GM23338 (cell line): Measurements from ENCODE around the gene CFAP58. TPM values are rescaled to one million over a fixed set of nuclear protein-coding genes. Genes with fewer than 3 reads are reported as not detected.

ENCODE experiments used
- ATAC-seq: fragments of 200-7000 bp; cut with Tn5 transposase; 3 replicates; pipeline ENCODE4 v1.9.1; 2020
- DNase-seq: peaks from one replicate; pipeline ENCODE4 v3.0.0-alpha.2; 2015; ENCODE audit warnings: low spot score
- H2AFZ ChIP-seq: fragments of 200-600 bp; sonication (generic); 2 replicates; pipeline ENCODE4 v1.8.0; 2016; ENCODE audit warnings: antibody characterized with exemption, mild to moderate bottlenecking, moderate library complexity
- H3F3A ChIP-seq: fragments of 200-600 bp; sonication (generic); replicated peaks from 2 replicates; pipeline ENCODE4 v1.8.0; 2017; ENCODE audit warnings: antibody characterized with exemption, mixed run types, low read depth
- H3K27ac ChIP-seq: fragments of 200-600 bp; sonication (generic); 2 replicates; pipeline ENCODE4 v1.6.1; 2016; ENCODE audit warnings: low read depth
- H3K27me3 ChIP-seq: fragments of 200-600 bp; sonication (generic); 2 replicates; pipeline ENCODE4 v1.8.0; 2016; ENCODE audit warnings: mild to moderate bottlenecking, mixed run types, moderate library complexity; ENCODE audit not compliant: insufficient read depth
- H3K36me3 ChIP-seq: fragments of 200-600 bp; sonication (generic); 2 replicates; pipeline ENCODE4 v1.8.0; 2016; ENCODE audit warnings: mild to moderate bottlenecking; ENCODE audit not compliant: insufficient read depth
- H3K4me1 ChIP-seq: fragments of 200-600 bp; sonication (generic); 2 replicates; pipeline ENCODE4 v1.8.0; 2016; ENCODE audit warnings: mild to moderate bottlenecking, moderate library complexity; ENCODE audit not compliant: insufficient read depth
- H3K4me2 ChIP-seq: fragments of 200-600 bp; sonication (generic); 2 replicates; pipeline ENCODE4 v1.7.1; 2017; ENCODE audit warnings: mixed run types
- H3K4me3 ChIP-seq: fragments of 200-600 bp; sonication (generic); 2 replicates; pipeline ENCODE4 v1.6.1; 2016; ENCODE audit warnings: mixed run types
- H3K79me2 ChIP-seq: fragments of 200-600 bp; sonication (generic); replicated peaks from 2 replicates; pipeline ENCODE4 v1.8.0; 2017; ENCODE audit warnings: mild to moderate bottlenecking; ENCODE audit not compliant: insufficient read depth
- H3K9me2 ChIP-seq: fragments of 200-600 bp; sonication (generic); 2 replicates; pipeline ENCODE4 v1.8.0; 2017; ENCODE audit not compliant: insufficient read depth
- H4K20me1 ChIP-seq: fragments of 200-600 bp; sonication (generic); replicated peaks from 2 replicates; pipeline ENCODE4 v1.8.0; 2017; ENCODE audit warnings: mild to moderate bottlenecking; ENCODE audit not compliant: insufficient read depth
- H3K27ac Mint-ChIP-seq: 2 replicates; pipeline ENCODE4 v1.8.0; 2020; ENCODE audit warnings: inconsistent platforms, mild to moderate bottlenecking, moderate library complexity, mixed read lengths
- H3K27me3 Mint-ChIP-seq: 3 replicates; pipeline ENCODE4 v1.8.0; 2022; ENCODE audit warnings: low read depth, mild to moderate bottlenecking, moderate library complexity, mixed read lengths, inconsistent platforms; ENCODE audit not compliant: insufficient read depth, poor library complexity
- H3K36me3 Mint-ChIP-seq: 3 replicates; pipeline ENCODE4 v1.8.0; 2021; ENCODE audit warnings: low read depth, mild to moderate bottlenecking, inconsistent platforms, moderate library complexity, mixed read lengths
- H3K4me1 Mint-ChIP-seq: 3 replicates; pipeline ENCODE4 v1.8.0; 2020; ENCODE audit warnings: mild to moderate bottlenecking, inconsistent platforms, mixed read lengths
- H3K4me3 Mint-ChIP-seq: 3 replicates; pipeline ENCODE4 v1.8.0; 2021; ENCODE audit warnings: moderate library complexity, mild to moderate bottlenecking, inconsistent platforms, mixed read lengths
- H3K9me3 Mint-ChIP-seq: 3 replicates; pipeline ENCODE4 v1.8.0; 2020; ENCODE audit warnings: moderate library complexity, mild to moderate bottlenecking, inconsistent platforms, mixed read lengths
- ETS1 ChIP-seq: IDR thresholded peaks from 2 replicates; pipeline ENCODE4 v1.6.1; 2016; ENCODE audit warnings: antibody characterized with exemption
- NANOG ChIP-seq: IDR thresholded peaks from 2 replicates; pipeline ENCODE4 v1.6.1; 2016; ENCODE audit warnings: antibody characterized with exemption, borderline replicate concordance
- STAT1 ChIP-seq: IDR thresholded peaks from one replicate; pipeline ENCODE4 v1.6.1; 2016; ENCODE audit warnings: antibody characterized with exemption; ENCODE audit not compliant: unreplicated experiment
- ZNF114 ChIP-seq: fragments of 250-450 bp; sonication (Bioruptor Pico); IDR thresholded peaks from 2 replicates; pipeline ENCODE4 v1.5.0; 2020; ENCODE audit warnings: mild to moderate bottlenecking, moderate library complexity
- ZNF331 ChIP-seq: fragments of 250-450 bp; sonication (Bioruptor Pico); IDR thresholded peaks from 2 replicates; pipeline ENCODE4 v1.5.0; 2020; ENCODE audit warnings: low read depth, mild to moderate bottlenecking, moderate library complexity
- polyA plus RNA-seq: library from polyadenylated mRNA; unstranded; fragments of >200 nt; fragmentation: Nextera tagmentation; extraction: Ambion mirVana; gene quantifications from 2 replicates; pipeline ENCODE4 v1.2.1, GENCODE V29; 2016
- total RNA-seq: library from RNA; depleted of rRNA; stranded (reverse); fragments of >200 nt; shearing (Covaris generic); gene quantifications from 2 replicates; pipeline ENCODE4 v1.2.3, GENCODE V29; 2014
- TF ChIP-seq, protein P1 (sequence below): IDR thresholded peaks from one replicate; pipeline ENCODE4 v1.6.1; 2018; ENCODE audit warnings: antibody characterized with exemption; ENCODE audit not compliant: unreplicated experiment
- TF ChIP-seq, protein P2 (sequence below): fragments of 250-450 bp; sonication (Bioruptor Pico); IDR thresholded peaks from 2 replicates; pipeline ENCODE4 v1.5.0; 2020; ENCODE audit warnings: mild to moderate bottlenecking, moderate library complexity

The CFAP58 gene
- total and polyA plus RNA-seq, 2 experiments from 2014 or later, result 0.63 to 0.89 TPM

DNA sequence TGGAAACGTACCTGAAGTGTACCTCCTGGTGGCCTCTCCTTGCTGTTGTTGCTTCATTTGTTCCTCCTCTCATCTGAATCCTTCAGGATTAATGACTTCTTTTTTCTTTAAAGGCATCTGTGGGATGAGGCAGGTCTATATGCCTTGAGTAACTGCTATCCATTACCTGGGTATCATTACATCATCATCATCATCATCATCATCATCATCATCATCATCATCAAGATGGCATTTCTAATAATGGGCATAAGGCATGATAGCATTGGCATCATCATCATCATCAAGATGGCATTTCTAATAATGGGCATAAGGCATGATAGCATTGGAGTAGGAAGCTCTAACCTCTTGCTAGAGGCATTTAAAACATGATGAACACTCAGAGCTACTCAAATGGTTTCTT, 59.9 kb downstream of the CFAP58 start:
- Histone ChIP-seq H3K4me3 (no peak overlapping the region), H3K27ac (no peak overlapping the region), H3K4me2 (no peak overlapping the region), H3K27me3 (no peaks in the 10 kb centered on the region), H3K4me1 (peaks cover 5% of the 10 kb centered on the region), H4K20me1 (no peaks in the 10 kb centered on the region), H3K79me2 (no peaks in the 10 kb centered on the region), H3K36me3 (no peaks in the 10 kb centered on the region), H2AFZ (no peak overlapping the region), H3K9me2 (peaks cover 6% of the 10 kb centered on the region; the same call in 1 of the 2 replicates), H3F3A (no peaks in the 10 kb centered on the region)
- Mint-ChIP-seq H3K9me3 (no peaks in the 10 kb centered on the region), H3K36me3 (no peaks in the 10 kb centered on the region), H3K4me1 (peaks cover 12% of the 10 kb centered on the region), H3K4me3 (no peak overlapping the region), H3K27me3 (no peaks in the 10 kb centered on the region), H3K27ac (no peak overlapping the region)
- TF ChIP-seq ZNF114, result no peak
- no peak for TF ChIP-seq NANOG
- TF ChIP-seq ETS1, result no peak
- TF ChIP-seq, protein P1, sequence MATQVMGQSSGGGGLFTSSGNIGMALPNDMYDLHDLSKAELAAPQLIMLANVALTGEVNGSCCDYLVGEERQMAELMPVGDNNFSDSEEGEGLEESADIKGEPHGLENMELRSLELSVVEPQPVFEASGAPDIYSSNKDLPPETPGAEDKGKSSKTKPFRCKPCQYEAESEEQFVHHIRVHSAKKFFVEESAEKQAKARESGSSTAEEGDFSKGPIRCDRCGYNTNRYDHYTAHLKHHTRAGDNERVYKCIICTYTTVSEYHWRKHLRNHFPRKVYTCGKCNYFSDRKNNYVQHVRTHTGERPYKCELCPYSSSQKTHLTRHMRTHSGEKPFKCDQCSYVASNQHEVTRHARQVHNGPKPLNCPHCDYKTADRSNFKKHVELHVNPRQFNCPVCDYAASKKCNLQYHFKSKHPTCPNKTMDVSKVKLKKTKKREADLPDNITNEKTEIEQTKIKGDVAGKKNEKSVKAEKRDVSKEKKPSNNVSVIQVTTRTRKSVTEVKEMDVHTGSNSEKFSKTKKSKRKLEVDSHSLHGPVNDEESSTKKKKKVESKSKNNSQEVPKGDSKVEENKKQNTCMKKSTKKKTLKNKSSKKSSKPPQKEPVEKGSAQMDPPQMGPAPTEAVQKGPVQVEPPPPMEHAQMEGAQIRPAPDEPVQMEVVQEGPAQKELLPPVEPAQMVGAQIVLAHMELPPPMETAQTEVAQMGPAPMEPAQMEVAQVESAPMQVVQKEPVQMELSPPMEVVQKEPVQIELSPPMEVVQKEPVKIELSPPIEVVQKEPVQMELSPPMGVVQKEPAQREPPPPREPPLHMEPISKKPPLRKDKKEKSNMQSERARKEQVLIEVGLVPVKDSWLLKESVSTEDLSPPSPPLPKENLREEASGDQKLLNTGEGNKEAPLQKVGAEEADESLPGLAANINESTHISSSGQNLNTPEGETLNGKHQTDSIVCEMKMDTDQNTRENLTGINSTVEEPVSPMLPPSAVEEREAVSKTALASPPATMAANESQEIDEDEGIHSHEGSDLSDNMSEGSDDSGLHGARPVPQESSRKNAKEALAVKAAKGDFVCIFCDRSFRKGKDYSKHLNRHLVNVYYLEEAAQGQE, result no peak
- TF ChIP-seq, protein P2, sequence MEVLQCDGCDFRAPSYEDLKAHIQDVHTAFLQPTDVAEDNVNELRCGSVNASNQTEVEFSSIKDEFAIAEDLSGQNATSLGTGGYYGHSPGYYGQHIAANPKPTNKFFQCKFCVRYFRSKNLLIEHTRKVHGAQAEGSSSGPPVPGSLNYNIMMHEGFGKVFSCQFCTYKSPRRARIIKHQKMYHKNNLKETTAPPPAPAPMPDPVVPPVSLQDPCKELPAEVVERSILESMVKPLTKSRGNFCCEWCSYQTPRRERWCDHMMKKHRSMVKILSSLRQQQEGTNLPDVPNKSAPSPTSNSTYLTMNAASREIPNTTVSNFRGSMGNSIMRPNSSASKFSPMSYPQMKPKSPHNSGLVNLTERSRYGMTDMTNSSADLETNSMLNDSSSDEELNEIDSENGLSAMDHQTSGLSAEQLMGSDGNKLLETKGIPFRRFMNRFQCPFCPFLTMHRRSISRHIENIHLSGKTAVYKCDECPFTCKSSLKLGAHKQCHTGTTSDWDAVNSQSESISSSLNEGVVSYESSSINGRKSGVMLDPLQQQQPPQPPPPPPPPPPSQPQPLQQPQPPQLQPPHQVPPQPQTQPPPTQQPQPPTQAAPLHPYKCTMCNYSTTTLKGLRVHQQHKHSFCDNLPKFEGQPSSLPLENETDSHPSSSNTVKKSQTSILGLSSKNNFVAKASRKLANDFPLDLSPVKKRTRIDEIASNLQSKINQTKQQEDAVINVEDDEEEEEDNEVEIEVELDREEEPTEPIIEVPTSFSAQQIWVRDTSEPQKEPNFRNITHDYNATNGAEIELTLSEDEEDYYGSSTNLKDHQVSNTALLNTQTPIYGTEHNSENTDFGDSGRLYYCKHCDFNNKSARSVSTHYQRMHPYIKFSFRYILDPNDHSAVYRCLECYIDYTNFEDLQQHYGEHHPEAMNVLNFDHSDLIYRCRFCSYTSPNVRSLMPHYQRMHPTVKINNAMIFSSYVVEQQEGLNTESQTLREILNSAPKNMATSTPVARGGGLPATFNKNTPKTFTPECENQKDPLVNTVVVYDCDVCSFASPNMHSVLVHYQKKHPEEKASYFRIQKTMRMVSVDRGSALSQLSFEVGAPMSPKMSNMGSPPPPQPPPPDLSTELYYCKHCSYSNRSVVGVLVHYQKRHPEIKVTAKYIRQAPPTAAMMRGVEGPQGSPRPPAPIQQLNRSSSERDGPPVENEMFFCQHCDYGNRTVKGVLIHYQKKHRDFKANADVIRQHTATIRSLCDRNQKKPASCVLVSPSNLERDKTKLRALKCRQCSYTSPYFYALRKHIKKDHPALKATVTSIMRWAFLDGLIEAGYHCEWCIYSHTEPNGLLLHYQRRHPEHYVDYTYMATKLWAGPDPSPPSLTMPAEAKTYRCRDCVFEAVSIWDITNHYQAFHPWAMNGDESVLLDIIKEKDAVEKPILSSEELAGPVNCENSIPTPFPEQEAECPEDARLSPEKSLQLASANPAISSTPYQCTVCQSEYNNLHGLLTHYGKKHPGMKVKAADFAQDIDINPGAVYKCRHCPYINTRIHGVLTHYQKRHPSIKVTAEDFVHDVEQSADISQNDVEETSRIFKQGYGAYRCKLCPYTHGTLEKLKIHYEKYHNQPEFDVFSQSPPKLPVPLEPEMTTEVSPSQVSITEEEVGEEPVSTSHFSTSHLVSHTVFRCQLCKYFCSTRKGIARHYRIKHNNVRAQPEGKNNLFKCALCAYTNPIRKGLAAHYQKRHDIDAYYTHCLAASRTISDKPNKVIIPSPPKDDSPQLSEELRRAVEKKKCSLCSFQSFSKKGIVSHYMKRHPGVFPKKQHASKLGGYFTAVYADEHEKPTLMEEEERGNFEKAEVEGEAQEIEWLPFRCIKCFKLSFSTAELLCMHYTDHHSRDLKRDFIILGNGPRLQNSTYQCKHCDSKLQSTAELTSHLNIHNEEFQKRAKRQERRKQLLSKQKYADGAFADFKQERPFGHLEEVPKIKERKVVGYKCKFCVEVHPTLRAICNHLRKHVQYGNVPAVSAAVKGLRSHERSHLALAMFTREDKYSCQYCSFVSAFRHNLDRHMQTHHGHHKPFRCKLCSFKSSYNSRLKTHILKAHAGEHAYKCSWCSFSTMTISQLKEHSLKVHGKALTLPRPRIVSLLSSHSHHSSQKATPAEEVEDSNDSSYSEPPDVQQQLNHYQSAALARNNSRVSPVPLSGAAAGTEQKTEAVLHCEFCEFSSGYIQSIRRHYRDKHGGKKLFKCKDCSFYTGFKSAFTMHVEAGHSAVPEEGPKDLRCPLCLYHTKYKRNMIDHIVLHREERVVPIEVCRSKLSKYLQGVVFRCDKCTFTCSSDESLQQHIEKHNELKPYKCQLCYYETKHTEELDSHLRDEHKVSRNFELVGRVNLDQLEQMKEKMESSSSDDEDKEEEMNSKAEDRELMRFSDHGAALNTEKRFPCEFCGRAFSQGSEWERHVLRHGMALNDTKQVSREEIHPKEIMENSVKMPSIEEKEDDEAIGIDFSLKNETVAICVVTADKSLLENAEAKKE (CRISPR knock-in tag), result no peak
- no peak for TF ChIP-seq STAT1
- no peak for TF ChIP-seq ZNF331 (CRISPR knock-in tag)
- no peak for ATAC-seq
- no peak for DNase-seq
